A549 (cell line): ENCODE measurements around the gene C1orf87. TPM values are rescaled to one million over a fixed set of nuclear protein-coding genes. Genes with fewer than 3 reads are reported as not detected.

Experiments
- ATAC-seq, 2 experiments: fragments of 200-7000 bp in 1 of 2; fragments of >200 bp in 1 of 2; cut with Nextera tagmentation in 1 of 2; cut with Tn5 transposase in 1 of 2; 3 replicates each; pipeline versions ENCODE4 v1.8.0 to v1.9.1; 2018 to 2020; ENCODE audit warnings: mild to moderate bottlenecking in 1 of 2, moderate library complexity in 1 of 2
- CTCF ChIA-PET: fragments of 300-600 bp; sonication (Branson Sonifier 250); formaldehyde crosslinking; extraction: SDS; loops from one replicate; lab custom pipeline; 2021; ENCODE audit warnings: antibody characterized with exemption, inconsistent platforms; lab: Yijun Ruan, JAX
- POLR2A ChIA-PET: fragments of 350-600 bp; formaldehyde crosslinking; extraction: SDS; loops from one replicate; lab custom pipeline; 2021; ENCODE audit warnings: antibody characterized with exemption, inconsistent platforms; lab: Yijun Ruan, JAX
- DNase-seq, 2 experiments: peaks; one replicate each; pipeline versions ENCODE4 v3.0.0 to v3.0.0-alpha.2; 2011 to 2016; ENCODE audit warnings: low read depth in 1 of 2, low spot score in 1 of 2
- FAIRE-seq: peaks from 2 replicates; lab custom pipeline; 2011; peaks lifted over from hg19 to GRCh38; lab: Jason Lieb, UNC
- H3K27ac ChIP-seq, 2 experiments: fragments of >200 bp; sonication (Bioruptor Twin); formaldehyde crosslinking; 3 replicates each; pipeline ENCODE4 v1.5.1; 2016 to 2017
- H3K4me1 ChIP-seq: fragments of >200 bp; sonication (Bioruptor Twin); formaldehyde crosslinking; 3 replicates; pipeline ENCODE4 v1.6.1; 2016
- H3K4me2 ChIP-seq: fragments of >200 bp; sonication (Bioruptor Twin); formaldehyde crosslinking; 3 replicates; pipeline ENCODE4 v1.6.1; 2016
- H3K4me3 ChIP-seq: fragments of >200 bp; sonication (Bioruptor Twin); formaldehyde crosslinking; 3 replicates; pipeline ENCODE4 v1.5.1; 2016
- H3K9me3 ChIP-seq: fragments of >200 bp; sonication (Bioruptor Twin); formaldehyde crosslinking; 3 replicates; pipeline ENCODE4 v1.6.1; 2016
- BHLHE40 ChIP-seq: IDR thresholded peaks from 2 replicates; pipeline ENCODE4 v1.6.1; 2012; ENCODE audit warnings: low read depth, low read length, inconsistent platforms
- CBX2 ChIP-seq: fragments of 200-600 bp; sonication (generic); IDR thresholded peaks from 2 replicates; pipeline ENCODE4 v1.6.1; 2016; ENCODE audit warnings: low read depth, mild to moderate bottlenecking, borderline replicate concordance
- CEBPB ChIP-seq, 2 experiments: fragments of >200 bp in 1 of 2; sonication (Bioruptor Twin) in 1 of 2; formaldehyde crosslinking in 1 of 2; IDR thresholded peaks; 2 replicates each; pipeline ENCODE4 v1.6.1; 2012 to 2016
- CHD2 ChIP-seq: fragments of 150-350 bp; IDR thresholded peaks from 2 replicates; pipeline ENCODE4 v1.6.1; 2014; ENCODE audit warnings: low read length; ENCODE audit not compliant: partially characterized antibody
- EHF ChIP-seq: fragments of 250-450 bp; sonication (Bioruptor Pico); IDR thresholded peaks from 2 replicates; pipeline ENCODE4 v1.5.0; 2020; ENCODE audit warnings: mild to moderate bottlenecking
- EHMT2 ChIP-seq: fragments of 200-600 bp; sonication (generic); IDR thresholded peaks from 2 replicates; pipeline ENCODE4 v1.6.1; 2016; ENCODE audit warnings: antibody characterized with exemption, low read depth, mild to moderate bottlenecking, moderate library complexity
- EP300 ChIP-seq, 2 experiments: fragments of >200 bp; sonication (Bioruptor Twin); formaldehyde crosslinking; IDR thresholded peaks; 2 replicates in 1 of 2; 3 replicates in 1 of 2; pipeline ENCODE4 v1.6.1; 2016 to 2017
- ESRRA ChIP-seq: fragments of 150-350 bp; IDR thresholded peaks from 2 replicates; pipeline ENCODE4 v1.6.1; 2014; ENCODE audit warnings: mild to moderate bottlenecking, low read length, borderline replicate concordance
- FOXS1 ChIP-seq: fragments of 250-450 bp; sonication (Bioruptor Pico); IDR thresholded peaks from 2 replicates; pipeline ENCODE4 v1.5.0; 2020; ENCODE audit warnings: mild to moderate bottlenecking, moderate library complexity
- GATA3 ChIP-seq: IDR thresholded peaks from 2 replicates; pipeline ENCODE4 v1.6.1; 2012; ENCODE audit warnings: borderline replicate concordance
- MYC ChIP-seq: IDR thresholded peaks from 2 replicates; pipeline ENCODE4 v1.6.1; 2012; ENCODE audit warnings: mild to moderate bottlenecking, inconsistent platforms, low read length, improper control_type of control experiment, borderline replicate concordance
- NPAS2 ChIP-seq: fragments of 250-450 bp; sonication (Bioruptor Pico); IDR thresholded peaks from 2 replicates; pipeline ENCODE4 v1.8.0; 2022; ENCODE audit warnings: mild to moderate bottlenecking, moderate library complexity, borderline replicate concordance
- NR3C1 ChIP-seq: fragments of >200 bp; sonication (Bioruptor Twin); formaldehyde crosslinking; IDR thresholded peaks from 3 replicates; pipeline ENCODE4 v1.6.1; 2017
- POLR2A ChIP-seq: IDR thresholded peaks from 2 replicates; pipeline ENCODE4 v1.6.1; 2012; ENCODE audit warnings: mild to moderate bottlenecking, low read length
- POLR2AphosphoS2 ChIP-seq: conservative IDR thresholded peaks from 2 replicates; pipeline ENCODE4 v1.6.1; 2012; ENCODE audit warnings: low read length, improper control_type of control experiment, inconsistent platforms
- RARB ChIP-seq: fragments of 250-450 bp; sonication (Bioruptor Pico); IDR thresholded peaks from 2 replicates; pipeline ENCODE4 v1.8.0; 2021; ENCODE audit warnings: mild to moderate bottlenecking, moderate library complexity
- RFX5 ChIP-seq: fragments of 450-650 bp; IDR thresholded peaks from 2 replicates; pipeline ENCODE4 v1.7.1; 2014; ENCODE audit warnings: antibody characterized with exemption, mild to moderate bottlenecking, moderate library complexity
- SMC3 ChIP-seq: fragments of >200 bp; sonication (Bioruptor Twin); formaldehyde crosslinking; IDR thresholded peaks from 3 replicates; pipeline ENCODE4 v1.6.1; 2018; ENCODE audit warnings: inconsistent platforms
- SREBF2 ChIP-seq: fragments of 450-650 bp; IDR thresholded peaks from 2 replicates; pipeline ENCODE4 v1.6.1; 2014; ENCODE audit warnings: mild to moderate bottlenecking, moderate library complexity
- ZFP36 ChIP-seq: fragments of 450-650 bp; IDR thresholded peaks from 2 replicates; pipeline ENCODE4 v1.6.1; 2014; ENCODE audit warnings: borderline replicate concordance; ENCODE audit not compliant: partially characterized antibody
- ZNF302 ChIP-seq: fragments of 250-450 bp; sonication (Bioruptor Pico); IDR thresholded peaks from 2 replicates; pipeline ENCODE4 v1.9.0; 2021; ENCODE audit warnings: inconsistent platforms, mild to moderate bottlenecking, moderate library complexity
- WGBS: methylation state at CpG from one replicate; pipeline ENCODE4 v1.1.6; 2017; ENCODE audit errors: missing lambda C conversion rate; 5-methylcytosine and 5-hydroxymethylcytosine counted together
- polyA plus RNA-seq, 4 experiments: library from polyadenylated mRNA; depleted of rRNA in 3 of 4; stranded (reverse); fragments of >200 nt; fragmentation: RNase III in 1 of 4; extraction: RNeasy Plus Mini Kit Qiagen cat#74134 plus additional on column Dnase treatment in 1 of 4; gene quantifications; 2 replicates in 3 of 4; 3 replicates in 1 of 4; pipeline ENCODE4 v1.2.3, GENCODE V29; 2011 to 2017
- TF ChIP-seq, protein P1 (sequence below): fragments of 150-350 bp; IDR thresholded peaks from 2 replicates; pipeline ENCODE4 v1.6.1; 2014; ENCODE audit warnings: low read depth, mild to moderate bottlenecking, low read length
- TF ChIP-seq, protein P2 (sequence below): IDR thresholded peaks from 2 replicates; pipeline ENCODE4 v1.6.1; 2012
- TF ChIP-seq, protein P3 (sequence below): fragments of 250-450 bp; sonication (Bioruptor Pico); IDR thresholded peaks from 2 replicates; pipeline ENCODE4 v1.5.0; 2021; ENCODE audit warnings: mild to moderate bottlenecking, moderate library complexity, borderline replicate concordance
- TF ChIP-seq, protein P4 (sequence below): fragments of >200 bp; sonication (Bioruptor Twin); formaldehyde crosslinking; IDR thresholded peaks from 2 replicates; pipeline ENCODE4 v1.6.1; 2016

The C1orf87 gene
- polyA plus RNA-seq, 2 of the 4 experiments (the other 2 are of a cell fraction), result not detected

DNA sequence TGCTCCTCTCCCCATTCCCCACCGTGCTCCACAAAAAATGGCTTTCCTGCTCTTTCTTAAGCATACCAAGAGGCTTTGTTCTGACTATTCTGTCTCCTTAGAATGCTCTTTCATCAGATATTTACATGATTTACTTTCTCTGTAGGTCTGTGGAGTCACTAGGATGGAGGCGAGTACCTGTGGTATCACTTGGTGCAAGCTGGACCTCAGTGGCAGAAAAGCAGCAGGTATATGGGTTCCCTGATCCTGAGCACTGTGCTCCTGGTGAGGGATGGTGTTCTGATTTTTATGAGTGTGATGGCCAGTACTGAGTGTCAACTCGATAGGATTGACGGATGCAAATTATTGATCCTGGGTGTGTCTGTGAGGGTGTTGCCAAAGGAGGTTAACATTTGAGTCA lies 10.0 kb downstream of the C1orf87 start:
- ATAC-seq, result no peak
- no peak for FAIRE-seq
- Histone ChIP-seq H3K4me1 (no peaks in the 10 kb centered on the region), H3K27ac (no peak overlapping the region), H3K4me3 (no peak overlapping the region), H3K9me3 (no peaks in the 10 kb centered on the region), H3K4me2 (no peak overlapping the region)
- WGBS, result 31% methylated on average over 4 of the region's 4 CpGs
- POLR2A ChIA-PET, result no interaction called here
- DNase-seq, result no peak
- TF ChIP-seq, protein P1, sequence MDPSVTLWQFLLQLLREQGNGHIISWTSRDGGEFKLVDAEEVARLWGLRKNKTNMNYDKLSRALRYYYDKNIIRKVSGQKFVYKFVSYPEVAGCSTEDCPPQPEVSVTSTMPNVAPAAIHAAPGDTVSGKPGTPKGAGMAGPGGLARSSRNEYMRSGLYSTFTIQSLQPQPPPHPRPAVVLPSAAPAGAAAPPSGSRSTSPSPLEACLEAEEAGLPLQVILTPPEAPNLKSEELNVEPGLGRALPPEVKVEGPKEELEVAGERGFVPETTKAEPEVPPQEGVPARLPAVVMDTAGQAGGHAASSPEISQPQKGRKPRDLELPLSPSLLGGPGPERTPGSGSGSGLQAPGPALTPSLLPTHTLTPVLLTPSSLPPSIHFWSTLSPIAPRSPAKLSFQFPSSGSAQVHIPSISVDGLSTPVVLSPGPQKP, result no peak
- no peak for TF ChIP-seq NPAS2 (CRISPR knock-in tag)
- TF ChIP-seq EHF (CRISPR knock-in tag), result no peak
- TF ChIP-seq, protein P2, sequence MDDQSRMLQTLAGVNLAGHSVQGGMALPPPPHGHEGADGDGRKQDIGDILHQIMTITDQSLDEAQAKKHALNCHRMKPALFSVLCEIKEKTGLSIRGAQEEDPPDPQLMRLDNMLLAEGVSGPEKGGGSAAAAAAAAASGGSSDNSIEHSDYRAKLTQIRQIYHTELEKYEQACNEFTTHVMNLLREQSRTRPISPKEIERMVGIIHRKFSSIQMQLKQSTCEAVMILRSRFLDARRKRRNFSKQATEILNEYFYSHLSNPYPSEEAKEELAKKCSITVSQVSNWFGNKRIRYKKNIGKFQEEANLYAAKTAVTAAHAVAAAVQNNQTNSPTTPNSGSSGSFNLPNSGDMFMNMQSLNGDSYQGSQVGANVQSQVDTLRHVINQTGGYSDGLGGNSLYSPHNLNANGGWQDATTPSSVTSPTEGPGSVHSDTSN, result no peak
- no peak for TF ChIP-seq EP300 (IDR thresholded peaks at IDR 0.05)
- CTCF ChIA-PET, result no interaction called here

DNA sequence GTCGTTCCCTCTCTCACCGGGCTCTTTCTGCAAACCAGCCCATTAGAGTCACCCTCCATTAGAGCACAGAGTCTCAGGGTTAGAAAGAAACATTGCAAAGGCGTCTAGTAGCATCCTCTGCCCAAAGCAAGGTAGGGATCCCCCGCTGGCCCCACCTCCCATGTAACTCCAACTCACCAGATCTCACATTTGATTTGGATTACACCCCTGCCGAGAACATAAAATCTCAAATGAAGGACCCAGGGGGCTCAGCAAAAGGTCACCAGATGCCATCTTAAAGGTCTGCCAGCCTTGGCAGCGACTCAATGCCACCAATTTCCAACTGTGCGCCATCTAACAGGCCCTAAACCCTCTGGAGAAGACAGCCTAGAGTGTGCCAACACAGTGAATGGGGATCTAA lies 14.1 kb downstream of the C1orf87 start:
- ATAC-seq (no peak), FAIRE-seq (no peak), DNase-seq (no peak)
- Histone ChIP-seq H3K4me2 (no peak overlapping the region), H3K4me3 (no peak overlapping the region), H3K4me1 (no peaks in the 10 kb centered on the region), H3K27ac (no peak overlapping the region), H3K9me3 (no peaks in the 10 kb centered on the region)
- TF ChIP-seq RFX5, result no peak
- TF ChIP-seq FOXS1 (CRISPR knock-in tag), result no peak
- no peak for TF ChIP-seq CHD2
- no peak for TF ChIP-seq BHLHE40
- no peak for TF ChIP-seq POLR2A
- no peak for TF ChIP-seq SMC3
- TF ChIP-seq RARB (CRISPR knock-in tag), result no peak
- TF ChIP-seq, protein P3, sequence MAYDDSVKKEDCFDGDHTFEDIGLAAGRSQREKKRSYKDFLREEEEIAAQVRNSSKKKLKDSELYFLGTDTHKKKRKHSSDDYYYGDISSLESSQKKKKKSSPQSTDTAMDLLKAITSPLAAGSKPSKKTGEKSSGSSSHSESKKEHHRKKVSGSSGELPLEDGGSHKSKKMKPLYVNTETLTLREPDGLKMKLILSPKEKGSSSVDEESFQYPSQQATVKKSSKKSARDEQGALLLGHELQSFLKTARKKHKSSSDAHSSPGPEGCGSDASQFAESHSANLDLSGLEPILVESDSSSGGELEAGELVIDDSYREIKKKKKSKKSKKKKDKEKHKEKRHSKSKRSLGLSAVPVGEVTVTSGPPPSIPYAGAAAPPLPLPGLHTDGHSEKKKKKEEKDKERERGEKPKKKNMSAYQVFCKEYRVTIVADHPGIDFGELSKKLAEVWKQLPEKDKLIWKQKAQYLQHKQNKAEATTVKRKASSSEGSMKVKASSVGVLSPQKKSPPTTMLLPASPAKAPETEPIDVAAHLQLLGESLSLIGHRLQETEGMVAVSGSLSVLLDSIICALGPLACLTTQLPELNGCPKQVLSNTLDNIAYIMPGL (CRISPR knock-in tag), result no peak
- no peak for TF ChIP-seq CBX2
- ChIA-PET POLR2A (no interaction called here), CTCF (no interaction called here)
- WGBS, result 23% methylated on average over 7 of the region's 7 CpGs

DNA sequence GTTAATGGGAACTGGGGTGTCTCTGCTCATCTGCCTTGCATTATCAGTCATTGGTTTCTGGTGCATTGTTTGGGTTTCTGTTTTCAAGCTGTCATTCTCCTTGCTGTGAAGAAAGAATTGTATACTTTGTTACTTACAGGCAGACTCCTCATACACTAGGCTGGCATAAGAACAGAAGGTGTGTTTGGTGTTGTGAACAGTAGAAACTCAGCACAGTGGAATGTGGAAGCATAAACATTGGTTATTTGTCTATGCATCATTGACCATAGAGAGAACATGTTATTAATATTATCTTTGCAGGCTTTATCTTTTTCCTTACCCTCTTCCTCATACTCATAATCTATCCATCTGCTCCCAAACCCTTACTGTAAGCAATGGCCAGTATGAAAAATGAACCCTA lies 18.2 kb downstream of the C1orf87 start:
- no peaks in the 10 kb centered on the region for H3K4me1 ChIP-seq
- no peak for DNase-seq
- FAIRE-seq, result no peak
- ChIA-PET CTCF (no interaction called here), POLR2A (no interaction called here)
- no peak overlapping the region for H3K4me3 ChIP-seq
- no peak overlapping the region for H3K4me2 ChIP-seq
- H3K27ac ChIP-seq, result no peak overlapping the region
- H3K9me3 ChIP-seq, result no peaks in the 10 kb centered on the region
- no peak for ATAC-seq
- TF ChIP-seq ZNF302, result no peak
- TF ChIP-seq MYC, result no peak
- no peak for TF ChIP-seq EP300 (IDR thresholded peaks at IDR 0.05)
- TF ChIP-seq NR3C1, result no peak
- TF ChIP-seq ESRRA, result no peak
- no peak for TF ChIP-seq BHLHE40
- no peak for TF ChIP-seq SREBF2
- no peak for TF ChIP-seq POLR2AphosphoS2
- TF ChIP-seq, protein P4, sequence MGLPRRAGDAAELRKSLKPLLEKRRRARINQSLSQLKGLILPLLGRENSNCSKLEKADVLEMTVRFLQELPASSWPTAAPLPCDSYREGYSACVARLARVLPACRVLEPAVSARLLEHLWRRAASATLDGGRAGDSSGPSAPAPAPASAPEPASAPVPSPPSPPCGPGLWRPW, result no peak
- TF ChIP-seq ZFP36, result no peak
- TF ChIP-seq EHMT2, result no peak
- TF ChIP-seq, protein P3 (CRISPR knock-in tag), result no peak
- no peak for TF ChIP-seq GATA3
- TF ChIP-seq CEBPB (IDR thresholded peaks at IDR 0.05), result no peak
